H1 (cell line): ENCODE data around the gene PPIB. TPM values are rescaled to one million over a fixed set of nuclear protein-coding genes. Genes with fewer than 3 reads are reported as not detected.

Source experiments
- ASH2L ChIP-seq: fragments of 200-600, 300-600 bp; sonication (generic); IDR thresholded peaks from one replicate; pipeline ENCODE4 v1.7.1; 2017; ENCODE audit warnings: low read length
- SP2 ChIP-seq: IDR thresholded peaks from 2 replicates; pipeline ENCODE4 v1.6.1; 2012; ENCODE audit warnings: mild to moderate bottlenecking, low read length, inconsistent platforms
- TCF12 ChIP-seq: IDR thresholded peaks from 2 replicates; pipeline ENCODE4 v1.6.1; 2011; ENCODE audit warnings: low read depth, mild to moderate bottlenecking, low read length
- polyA plus RNA-seq, 7 experiments: library from polyadenylated mRNA; depleted of rRNA in 3 of 7; stranded (reverse) in 5 of 7; unstranded in 2 of 7; fragments of >200 nt in 5 of 7; fragments of 200-250 nt in 2 of 7; gene quantifications; 1 replicate in 5 of 7; 2 replicates in 1 of 7; 4 replicates in 1 of 7; pipeline versions ENCODE4 v1.2.1 to v1.2.3, GENCODE V29; 2011 to 2013; ENCODE audit warnings: missing spikeins in 2 of 7, mixed read lengths in 2 of 7
- total RNA-seq: library from RNA; stranded (reverse); fragmentation: NEBNext Ultra II Directional; extraction: Animal tissue kit (Norgen Biotek cat#: 25700); gene quantifications from 2 replicates; pipeline ENCODE4 v1.2.1, GENCODE V29; 2021

Gene PPIB
- total and polyA plus RNA-seq, 2 of the 8 experiments (the other 6 are each of a cell fraction or from before 2014, with no cell fraction given) = 558 to 579 TPM

DNA sequence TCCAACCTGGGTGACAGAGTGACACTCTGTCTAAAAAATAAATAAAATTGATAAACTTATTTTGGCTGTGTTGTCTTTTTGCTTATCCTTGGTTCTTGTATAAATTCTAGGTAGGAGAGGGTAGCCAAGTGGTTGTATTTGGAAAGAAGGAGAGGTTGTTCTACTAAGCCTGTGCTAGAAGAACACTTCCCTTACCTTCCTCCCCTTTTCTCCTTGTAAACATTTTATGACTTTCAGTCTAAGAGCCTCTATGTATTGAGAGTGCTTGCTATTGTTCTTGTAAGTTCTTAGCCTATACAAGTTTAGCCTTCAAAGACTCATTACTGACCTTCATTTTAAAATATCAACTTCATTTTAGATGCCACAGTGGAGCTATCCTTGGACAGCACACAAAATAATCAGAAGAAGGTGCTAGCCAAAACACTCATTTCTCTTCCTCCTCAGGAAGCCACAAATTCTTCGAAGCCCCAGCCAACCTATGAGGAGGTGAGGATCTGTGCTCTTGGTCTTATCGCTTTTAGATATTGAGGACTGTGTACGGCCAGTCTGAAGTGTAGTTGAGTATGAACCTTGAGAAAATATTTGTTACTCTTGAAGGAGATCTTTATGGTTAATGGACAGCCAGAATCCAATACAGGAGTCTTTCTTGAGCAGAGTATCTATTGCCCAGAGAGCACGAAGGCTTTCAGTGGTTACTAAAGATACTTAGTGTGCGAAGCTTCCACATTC lies 44.9 kb downstream of the PPIB start (continued):
- no peak for TF ChIP-seq ASH2L
- TF ChIP-seq TCF12 = no peak
- no peak for TF ChIP-seq SP2
